ENCODE results near the gene MSH6. TPM values are rescaled to one million over a fixed set of nuclear protein-coding genes. Genes with fewer than 3 reads are reported as not detected.

MSH6 gene
- total RNA-seq, 2 experiments from 2014 or later: 148 to 150 TPM

GRCh38 chr2:47822518-47822917, 39.6 kb downstream of the MSH6 start:
- ChIA-PET POLR2A (no interaction called here), CTCF (no interaction called here)

DNA sequence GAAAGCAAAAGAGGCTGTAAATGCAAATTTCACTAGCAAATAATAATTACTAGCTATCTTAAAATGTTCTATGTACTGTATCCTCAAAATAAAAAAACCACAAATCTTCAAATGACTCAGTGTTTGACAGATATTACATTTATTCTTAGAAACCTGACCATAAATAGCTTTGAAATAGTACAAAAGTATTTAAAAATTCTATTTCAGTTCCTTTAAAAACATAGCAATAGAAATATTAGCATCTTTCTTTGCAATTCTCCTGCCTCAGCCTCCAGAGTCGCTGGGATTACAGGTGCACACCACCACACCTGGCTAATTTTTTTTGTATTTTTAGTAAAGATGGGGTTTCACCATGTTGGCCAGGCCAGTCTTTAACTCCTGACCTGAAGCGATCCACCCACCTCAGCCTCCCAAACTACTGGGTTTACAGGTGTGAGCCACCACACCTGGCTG, 50.6 kb downstream of the MSH6 start:
- POLR2A ChIA-PET: interaction anchor here (0.9 kb wide), 1 partner anchor 73 kb away, joined by 4 read pairs; no protein-coding TSS in a partner anchor
- CTCF ChIA-PET: interaction anchor here (1.6 to 1.7 kb wide), 2 partner anchors 24 to 272 kb away, joined by 4 read pairs; no protein-coding TSS in a partner anchor

DNA sequence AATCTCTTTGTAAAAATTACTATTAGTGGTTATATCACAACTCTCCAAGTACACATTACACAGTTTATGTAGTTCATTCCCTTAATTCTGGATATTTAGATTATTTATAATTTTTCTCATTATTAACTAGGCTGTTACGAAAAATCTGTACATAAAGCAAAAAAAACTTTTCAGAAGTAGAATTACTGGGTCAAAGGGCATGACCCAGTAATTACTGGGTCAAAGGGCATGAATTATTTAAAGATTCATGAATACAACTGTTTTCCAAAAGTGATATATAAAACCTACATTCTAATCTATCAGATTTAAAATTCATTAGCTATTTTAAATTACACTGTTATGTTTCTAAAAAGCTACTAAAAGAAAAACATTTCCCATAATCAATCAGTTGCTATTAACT, 55.3 kb downstream of the MSH6 start:
- CTCF ChIA-PET: interaction anchor here (1.0 kb wide), 1 partner anchor 15 kb away, joined by 4 read pairs; no protein-coding TSS in a partner anchor
- POLR2A ChIA-PET: interaction anchor here (0.6 kb wide), 1 partner anchor 115 kb away, joined by 5 read pairs; no protein-coding TSS in a partner anchor

GRCh38 chr2:47838686-47839085, 55.7 kb downstream of the MSH6 start:
- POLR2A ChIA-PET: interaction anchor here (0.6 kb wide), 1 partner anchor 114 kb away, joined by 5 read pairs; no protein-coding TSS in a partner anchor
- CTCF ChIA-PET: interaction anchor here (1.0 kb wide), 1 partner anchor 15 kb away, joined by 4 read pairs; no protein-coding TSS in a partner anchor

GRCh38 chr2:47842846-47843245, 59.9 kb downstream of the MSH6 start:
- ChIA-PET POLR2A (no interaction called here), CTCF (no interaction called here)

DNA sequence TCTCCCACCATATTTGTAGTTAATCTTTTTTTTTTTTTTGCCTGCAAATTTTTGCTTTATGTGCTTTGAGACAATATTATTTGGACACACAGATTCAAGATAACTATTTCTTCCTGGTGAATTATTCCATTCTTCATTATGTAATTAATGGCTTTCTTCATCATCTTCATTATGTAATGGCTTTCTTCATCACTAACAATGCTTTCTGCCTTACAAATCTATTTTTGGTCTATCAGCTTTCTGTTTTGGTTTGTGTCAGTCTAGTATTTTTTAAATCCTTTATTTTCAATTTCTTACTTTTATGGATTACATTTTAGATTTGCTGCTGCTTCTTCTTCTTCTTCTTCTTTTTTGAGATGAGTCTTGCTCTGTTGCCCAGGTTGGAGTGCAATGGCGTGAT, 60.5 kb downstream of the MSH6 start:
- ChIA-PET POLR2A (no interaction called here), CTCF (no interaction called here)

GRCh38 chr2:47844162-47844561, 61.2 kb downstream of the MSH6 start:
- ChIA-PET CTCF (no interaction called here), POLR2A (no interaction called here)

GRCh38 chr2:47849368-47849767, 66.4 kb downstream of the MSH6 start:
- ChIA-PET CTCF (interaction anchor here (0.6 to 1.6 kb wide), 2 partner anchors 15 to 24 kb away, joined by 3 to 4 read pairs; no protein-coding TSS in a partner anchor), POLR2A (no interaction called here)

GRCh38 chr2:47850198-47850597, 67.3 kb downstream of the MSH6 start:
- ChIA-PET POLR2A (interaction anchor here (0.5 kb wide), 1 partner anchor 46 kb away, joined by 3 read pairs; no protein-coding TSS in a partner anchor), CTCF (interaction anchor here (1.6 kb wide), 1 partner anchor 14 kb away, joined by 3 read pairs; no protein-coding TSS in a partner anchor)

- POLR2A ChIA-PET: interaction anchor here (0.5 kb wide), 1 partner anchor 280 kb away, joined by 7 read pairs; no protein-coding TSS in a partner anchor
- CTCF ChIA-PET: interaction anchor here (0.5 to 1.0 kb wide), 3 partner anchors 13 to 252 kb away, joined by 3 read pairs; no protein-coding TSS in a partner anchor
These were observed 70.3 kb downstream of the MSH6 start for GRCh38 chr2:47853067-47853777.

Other genes with a start within 250 kb of the MSH6 start
- under 1 TPM; 0.32 to 0.42 TPM for gene KCNK12, start 212.2 kb upstream of the MSH6 start, total RNA-seq
- gene FBXO11, start 123.4 kb downstream of the MSH6 start, total RNA-seq: 10 to 100 TPM; 36.8 to 39.2 TPM

All from activated CD8-positive, alpha-beta memory T cell treated with anti-CD3 and anti-CD28 coated beads for 36 hours (primary cell).